OCI-LY3 (cell line): ENCODE results near the gene SPA17.

ENCODE experiments used
- CTCF ChIP-seq: fragments of 200-600, 300-600 bp; sonication (generic); IDR thresholded peaks from 2 replicates; pipeline ENCODE4 v1.5.1; 2014; ENCODE audit warnings: antibody characterized with exemption, low read length, low read depth
- EZH2phosphoT487 ChIP-seq: fragments of 200-600 bp; shearing (Covaris generic); IDR thresholded peaks from 2 replicates; pipeline ENCODE4 v1.6.1; 2018; ENCODE audit warnings: antibody characterized with exemption, mixed run types, low read depth

GRCh38 chr11:124658501-124658900 lies 15.2 kb upstream of the SPA17 start:
- TF ChIP-seq CTCF (no peak), EZH2phosphoT487 (no peak)
